GM12878 (cell line): ENCODE results near the gene WBP4. TPM values are rescaled to one million over a fixed set of nuclear protein-coding genes. Genes with fewer than 3 reads are reported as not detected.

Source experiments
- ATAC-seq: fragments of 200-7000 bp; cut with Tn5 transposase; 3 replicates; pipeline ENCODE4 v1.9.1; 2020; ENCODE audit warnings: mild to moderate bottlenecking, moderate library complexity
- BruUV-seq: library from RNA; stranded (reverse); fragments of 400-500 nt; replicated peaks from 2 replicates; lab custom pipeline; 2021; lab: Mats Ljungman, UMichigan
- CTCF ChIA-PET: fragments of 300-600 bp; sonication (Branson Sonifier 250); formaldehyde crosslinking; extraction: SDS; loops from one replicate; lab custom pipeline; 2021; ENCODE audit warnings: inconsistent platforms; lab: Yijun Ruan, JAX
- POLR2A ChIA-PET: fragments of 350-600 bp; formaldehyde crosslinking; extraction: SDS; loops from one replicate; lab custom pipeline; 2021; ENCODE audit warnings: inconsistent platforms; lab: Charles Lee
- RAD21 ChIA-PET: fragments of 300-600 bp; sonication (Branson Sonifier 250); formaldehyde crosslinking; loops from one replicate; lab custom pipeline; 2023; ENCODE audit warnings: antibody characterized with exemption; ENCODE audit not compliant: unreplicated experiment; lab: Charles Lee
- SMC1A ChIA-PET: fragments of 300-600 bp; sonication (Branson Sonifier 250); formaldehyde crosslinking; loops from one replicate; lab custom pipeline; 2023; ENCODE audit not compliant: unreplicated experiment, uncharacterized antibody; lab: Charles Lee
- DNase-seq: peaks from one replicate; pipeline ENCODE4 v3.0.0-alpha.2; 2011; ENCODE audit warnings: low read depth, low spot score
- FAIRE-seq: peaks from 3 replicates; lab custom pipeline; 2011; peaks lifted over from hg19 to GRCh38; lab: Jason Lieb, UNC
- H2AFZ ChIP-seq: 2 replicates; pipeline ENCODE4 v1.6.0; 2011; ENCODE audit warnings: low read depth, low read length, control low read depth; ENCODE audit not compliant: control insufficient read depth
- H3K27ac ChIP-seq: 2 replicates; pipeline ENCODE4 v1.5.1; 2011; ENCODE audit warnings: control low read depth; ENCODE audit not compliant: control insufficient read depth, insufficient read depth
- H3K27me3 ChIP-seq, 2 experiments: replicated peaks in 1 of 2; 2 replicates each; pipeline versions ENCODE4 v1.6.0 to v1.6.1; 2011; ENCODE audit warnings: low read length in 1 of 2; ENCODE audit not compliant: control insufficient read depth in 2 of 2, insufficient read depth in 2 of 2
- H3K36me3 ChIP-seq, 2 experiments: 2 replicates each; pipeline ENCODE4 v1.5.1; 2011; ENCODE audit warnings: low read length in 1 of 2; ENCODE audit not compliant: control insufficient read depth in 2 of 2, insufficient read depth in 2 of 2
- H3K4me1 ChIP-seq: 2 replicates; pipeline ENCODE4 v1.6.1; 2011; ENCODE audit warnings: mild to moderate bottlenecking, low read length, moderate library complexity, mixed read lengths; ENCODE audit not compliant: control insufficient read depth, insufficient read depth
- H3K4me2 ChIP-seq: 2 replicates; pipeline ENCODE4 v1.6.0; 2011; ENCODE audit warnings: control low read depth; ENCODE audit not compliant: control insufficient read depth, insufficient read depth
- H3K4me3 ChIP-seq: fragments of 200-600 bp; sonication (generic); 2 replicates; pipeline ENCODE4 v1.5.1; 2016
- H3K79me2 ChIP-seq: 2 replicates; pipeline ENCODE4 v1.6.0; 2011; ENCODE audit warnings: low read length; ENCODE audit not compliant: control insufficient read depth, insufficient read depth
- H3K9ac ChIP-seq: 2 replicates; pipeline ENCODE4 v1.8.0; 2011; ENCODE audit warnings: low read length, control low read depth, mixed read lengths; ENCODE audit not compliant: control insufficient read depth, insufficient read depth
- H3K9me3 ChIP-seq: replicated peaks from 3 replicates; pipeline ENCODE4 v1.5.1; 2011; ENCODE audit warnings: mild to moderate bottlenecking, low read length; ENCODE audit not compliant: control insufficient read depth, insufficient read depth
- H4K20me1 ChIP-seq: 2 replicates; pipeline ENCODE4 v1.6.0; 2011; ENCODE audit not compliant: control insufficient read depth, insufficient read depth
- CHD4 ChIP-seq: fragments of 200-600 bp; sonication (generic); IDR thresholded peaks from 2 replicates; pipeline ENCODE4 v1.6.1; 2016; ENCODE audit warnings: mild to moderate bottlenecking
- RAD21 ChIP-seq: IDR thresholded peaks from 2 replicates; pipeline ENCODE4 v1.6.1; 2011; ENCODE audit warnings: mild to moderate bottlenecking, low read depth, low read length, moderate library complexity; ENCODE audit not compliant: insufficient read depth
- WGBS: methylation state at CpG from one replicate; pipeline ENCODE4 v1.1.6; 2016; ENCODE audit warnings: low lambda C conversion rate; ENCODE audit not compliant: insufficient replicate concordance, insufficient coverage; ENCODE audit errors: missing lambda C conversion rate; 5-methylcytosine and 5-hydroxymethylcytosine counted together
- in situ Hi-C: fragments of 300-500 bp; cut with MboI; formaldehyde crosslinking; loops from 9 replicates; pipeline ENCODE4 v1.14.3; 2018; ENCODE audit warnings: mixed read lengths
- intact Hi-C: fragments of 100-400 bp; cut with micrococcal nuclease; formaldehyde crosslinking; loops from one replicate; pipeline ENCODE4 v1.14.2; 2022; ENCODE audit not compliant: unreplicated experiment
- polyA plus RNA-seq, 11 experiments: library from polyadenylated mRNA; depleted of rRNA in 4 of 11; unstranded in 6 of 11; stranded (reverse) in 5 of 11; fragments of >200 nt; fragmentation: Nextera tagmentation in 4 of 11; fragmentation: Illumina TruSeq in 1 of 11; extraction: Ambion mirVana in 4 of 11; extraction: Trizol in 1 of 11; gene quantifications; 1 replicate in 1 of 11; 2 replicates in 10 of 11; pipeline versions ENCODE4 v1.2.1 to v1.2.3, GENCODE V29; 2011 to 2016; ENCODE audit warnings: inconsistent platforms in 2 of 11, missing spikeins in 2 of 11, low read depth in 1 of 11
- total RNA-seq, 4 experiments: library from RNA; depleted of rRNA in 3 of 4; stranded (reverse); fragments of >200 nt in 3 of 4; fragmentation: Illumina TruSeq in 1 of 4; extraction: Trizol in 1 of 4; gene quantifications; 2 replicates each; pipeline versions ENCODE4 v1.2.1 to v1.2.3, GENCODE V29; 2013 to 2021
- TF ChIP-seq, protein P1 (sequence below), 3 experiments: IDR thresholded peaks in 2 of 3; conservative IDR thresholded peaks in 1 of 3; 2 replicates each; pipeline ENCODE4 v1.5.1; 2011; ENCODE audit warnings: low read depth in 3 of 3, low read length in 3 of 3, mild to moderate bottlenecking in 3 of 3, control low read depth in 2 of 3, moderate library complexity in 2 of 3, inconsistent platforms in 1 of 3, mixed read lengths in 1 of 3; ENCODE audit not compliant: control insufficient read depth in 2 of 3, insufficient read depth in 1 of 3; ENCODE audit errors: extremely low read depth in 1 of 3

Gene WBP4
- total and polyA plus RNA-seq, 10 of the 15 experiments (the other 5 are each of a cell fraction or from before 2014, with no cell fraction given) = 7.4 to 21.6 (median 14.2) TPM

DNA sequence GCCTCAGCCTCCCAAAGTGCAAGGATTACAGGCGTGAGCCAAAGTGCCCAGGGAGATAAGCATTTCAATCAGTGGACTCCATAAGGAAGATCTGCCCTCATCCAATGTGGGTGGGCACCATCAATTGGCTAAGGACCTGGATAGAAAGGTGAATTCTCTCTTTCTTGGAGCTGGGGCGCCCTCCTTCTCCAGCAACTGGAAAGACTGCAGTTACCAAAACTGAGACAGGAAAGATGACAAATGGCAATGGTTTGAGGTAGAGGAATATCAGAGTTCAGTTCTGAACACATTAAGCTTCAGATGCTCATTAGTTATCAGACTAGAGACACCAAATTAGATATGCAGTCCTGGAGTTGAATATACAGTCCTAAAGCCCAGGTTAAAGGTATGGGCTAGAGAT, 31.7 kb upstream of the WBP4 start:
- peaks cover 4% of the 10 kb centered on the region for H3K79me2 ChIP-seq
- RAD21 ChIA-PET = interaction anchor here (0.6 to 2.7 kb wide), 4 partner anchors 14 to 68 kb away, joined by 3 to 8 read pairs (median 4); no protein-coding TSS in a partner anchor
- H3K36me3 ChIP-seq = no peaks in the 10 kb centered on the region
- intact Hi-C loops = no loop called here
- H3K4me2 ChIP-seq = no peak overlapping the region
- H3K9ac ChIP-seq = no peak overlapping the region
- FAIRE-seq (no peak), ATAC-seq (no peak), DNase-seq (no peak)
- CTCF ChIA-PET = interaction anchor here (1.1 to 2.1 kb wide), 5 partner anchors 9 to 252 kb away, joined by 3 to 8 read pairs (median 6); partner anchors contain the start of gene WBP4
- SMC1A ChIA-PET = interaction anchor here (0.6 to 1.7 kb wide), 2 partner anchors 11 to 30 kb away, joined by 3 to 5 read pairs; no protein-coding TSS in a partner anchor
- H3K4me3 ChIP-seq = no peak overlapping the region
- no peaks in the 10 kb centered on the region for H3K4me1 ChIP-seq
- H2AFZ ChIP-seq = no peak overlapping the region
- BruUV-seq = no TSS peak
- TF ChIP-seq RAD21 (peak; percentile 46; the same call in 1 of the 2 replicates), CHD4 (no peak)
- TF ChIP-seq, protein P1, sequence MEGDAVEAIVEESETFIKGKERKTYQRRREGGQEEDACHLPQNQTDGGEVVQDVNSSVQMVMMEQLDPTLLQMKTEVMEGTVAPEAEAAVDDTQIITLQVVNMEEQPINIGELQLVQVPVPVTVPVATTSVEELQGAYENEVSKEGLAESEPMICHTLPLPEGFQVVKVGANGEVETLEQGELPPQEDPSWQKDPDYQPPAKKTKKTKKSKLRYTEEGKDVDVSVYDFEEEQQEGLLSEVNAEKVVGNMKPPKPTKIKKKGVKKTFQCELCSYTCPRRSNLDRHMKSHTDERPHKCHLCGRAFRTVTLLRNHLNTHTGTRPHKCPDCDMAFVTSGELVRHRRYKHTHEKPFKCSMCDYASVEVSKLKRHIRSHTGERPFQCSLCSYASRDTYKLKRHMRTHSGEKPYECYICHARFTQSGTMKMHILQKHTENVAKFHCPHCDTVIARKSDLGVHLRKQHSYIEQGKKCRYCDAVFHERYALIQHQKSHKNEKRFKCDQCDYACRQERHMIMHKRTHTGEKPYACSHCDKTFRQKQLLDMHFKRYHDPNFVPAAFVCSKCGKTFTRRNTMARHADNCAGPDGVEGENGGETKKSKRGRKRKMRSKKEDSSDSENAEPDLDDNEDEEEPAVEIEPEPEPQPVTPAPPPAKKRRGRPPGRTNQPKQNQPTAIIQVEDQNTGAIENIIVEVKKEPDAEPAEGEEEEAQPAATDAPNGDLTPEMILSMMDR (IDR thresholded peaks at IDR 0.05 in 2 of 3, conservative IDR thresholded peaks at IDR 0.05 in 1 of 3; ENCODE audit: control insufficient read depth in 2 of 3, extremely low read depth in 1 of 3, insufficient read depth in 1 of 3, low read depth in 3 of 3, low read length in 3 of 3) = peak in 2 of 3 experiments; percentile 9 to 34; a peak in 2 of 6 replicates
- POLR2A ChIA-PET = interaction anchor here (0.8 kb wide), 1 partner anchor 8 kb away, joined by 3 read pairs; no protein-coding TSS in a partner anchor
- 100% methylated on average over 2 of the region's 2 CpGs for WGBS
- no peaks in the 10 kb centered on the region for H3K27me3 ChIP-seq
- no peak overlapping the region for H3K27ac ChIP-seq
- in situ Hi-C loops = no loop called here
- H4K20me1 ChIP-seq = no peaks in the 10 kb centered on the region
- no peaks in the 10 kb centered on the region for H3K9me3 ChIP-seq
